CD4-positive, alpha-beta T cell treated with Interleukin-2 at 100 ng/mL for 4 hours (primary cell): ENCODE results near the gene GBX2.

Experiments used
- DNase-seq: peaks from one replicate; pipeline ENCODE4 v3.0.0-alpha.2; 2020; ENCODE audit warnings: low spot score

GBX2 gene

DNA sequence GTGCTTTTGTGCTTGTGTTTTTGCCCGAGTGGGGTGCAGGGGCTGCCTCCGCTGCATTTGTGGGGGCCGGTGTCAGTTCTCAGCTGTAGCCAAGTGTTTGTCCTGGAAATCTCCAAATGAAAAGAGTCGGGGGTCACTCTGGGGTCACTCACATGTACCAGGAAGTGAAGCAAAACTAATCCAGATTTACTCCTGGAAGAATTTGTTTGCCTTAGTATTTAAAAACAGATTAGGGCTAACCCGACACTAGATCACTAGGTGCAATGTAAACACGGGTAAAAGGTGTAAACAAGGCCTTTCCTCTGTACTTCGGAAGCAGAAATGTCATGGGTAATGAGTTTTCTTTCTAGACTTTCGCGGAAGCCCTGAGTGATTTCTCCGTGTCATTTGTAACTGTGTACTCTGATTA lies 50.3 kb downstream of the GBX2 start:
- DNase-seq: no peak

DNA sequence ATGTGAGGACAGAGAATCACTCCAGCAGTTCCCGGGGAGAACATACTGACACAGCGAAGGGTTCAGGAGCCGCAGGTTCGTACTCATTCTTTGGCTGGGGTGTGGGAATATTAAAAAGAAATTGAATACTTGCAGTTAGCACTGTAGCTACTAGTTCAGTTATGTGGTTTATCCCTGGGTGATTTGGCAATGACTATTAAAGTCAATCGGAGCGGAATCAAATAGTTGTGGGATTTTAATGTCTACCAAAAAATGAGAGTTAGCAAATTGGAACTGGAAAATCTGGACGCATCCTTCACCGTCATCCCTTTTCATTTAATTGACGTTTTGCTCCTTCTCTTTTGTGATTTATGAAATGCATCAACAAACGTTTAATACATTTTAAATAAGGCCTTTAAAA lies 50.8 kb downstream of the GBX2 start:
- DNase-seq: no peak
